Liver (tissue), 9 donors: ENCODE data around the gene FOXI2. TPM values are rescaled to one million over a fixed set of nuclear protein-coding genes. Genes with fewer than 3 reads are reported as not detected.

ENCODE experiments used
- DNase-seq: peaks from one replicate; pipeline ENCODE4 v3.0.0-alpha.2; 2017; ENCODE audit warnings: low spot score
- H3K27ac ChIP-seq, 2 donors: one replicate each; pipeline ENCODE4 v1.7.0; 2013; ENCODE audit warnings: inconsistent platforms in 2 of 2, low read length in 2 of 2, control low read depth in 1 of 2, low read depth in 1 of 2, mild to moderate bottlenecking in 1 of 2
- H3K27me3 ChIP-seq, 4 donors: one replicate each; pipeline versions ENCODE4 v1.6.1 to v1.7.0; 2013; ENCODE audit warnings: low read length in 3 of 4, inconsistent platforms in 1 of 4, mild to moderate bottlenecking in 1 of 4, moderate library complexity in 1 of 4; ENCODE audit not compliant: control insufficient read depth in 4 of 4, insufficient read depth in 4 of 4
- H3K36me3 ChIP-seq, 4 donors: one replicate each; pipeline versions ENCODE4 v1.6.1 to v1.7.0; 2013; ENCODE audit warnings: low read length in 3 of 4, mild to moderate bottlenecking in 3 of 4, low read depth in 1 of 4, moderate library complexity in 1 of 4; ENCODE audit not compliant: control insufficient read depth in 4 of 4, insufficient read depth in 3 of 4
- H3K4me1 ChIP-seq, 4 donors: one replicate each; pipeline versions ENCODE4 v1.6.1 to v1.7.0; 2013; ENCODE audit warnings: low read length in 3 of 4, mild to moderate bottlenecking in 3 of 4, moderate library complexity in 1 of 4; ENCODE audit not compliant: control insufficient read depth in 4 of 4, insufficient read depth in 4 of 4
- H3K4me3 ChIP-seq, 3 donors: one replicate each; pipeline versions ENCODE4 v1.6.1 to v1.7.0; 2013; ENCODE audit warnings: low read length in 3 of 3, control low read depth in 1 of 3, low read depth in 1 of 3, mild to moderate bottlenecking in 1 of 3
- H3K9ac ChIP-seq, 2 donors: one replicate each; pipeline ENCODE4 v1.7.0; 2013; ENCODE audit warnings: low read length in 2 of 2, mild to moderate bottlenecking in 2 of 2, moderate library complexity in 2 of 2, control low read depth in 1 of 2, low read depth in 1 of 2
- H3K9me3 ChIP-seq, 4 donors: one replicate each; pipeline versions ENCODE4 v1.6.1 to v1.7.0; 2013; ENCODE audit warnings: low read length in 3 of 4; ENCODE audit not compliant: control insufficient read depth in 4 of 4
- EGR1 ChIP-seq, 2 donors: IDR thresholded peaks; 2 replicates each; pipeline ENCODE4 v1.6.1; 2016 to 2018; ENCODE audit warnings: antibody characterized with exemption in 2 of 2, low read depth in 2 of 2
- FOXA1 ChIP-seq: IDR thresholded peaks from 2 replicates; pipeline ENCODE4 v1.6.1; 2016; ENCODE audit warnings: antibody characterized with exemption
- FOXA2 ChIP-seq: IDR thresholded peaks from 2 replicates; pipeline ENCODE4 v1.6.1; 2016; ENCODE audit warnings: antibody characterized with exemption
- GABPA ChIP-seq, 2 donors: IDR thresholded peaks in 1 of 2; conservative IDR thresholded peaks in 1 of 2; 2 replicates each; pipeline ENCODE4 v1.6.1; 2016; ENCODE audit warnings: antibody characterized with exemption in 2 of 2, mild to moderate bottlenecking in 1 of 2, moderate library complexity in 1 of 2
- HNF4A ChIP-seq, 2 donors: conservative IDR thresholded peaks; 2 replicates each; pipeline ENCODE4 v1.6.1; 2016; ENCODE audit warnings: antibody characterized with exemption in 2 of 2, mild to moderate bottlenecking in 2 of 2
- HNF4G ChIP-seq: IDR thresholded peaks from 2 replicates; pipeline ENCODE4 v1.6.1; 2016; ENCODE audit warnings: antibody characterized with exemption
- JUND ChIP-seq, 2 donors: IDR thresholded peaks; 2 replicates each; pipeline ENCODE4 v1.6.1; 2016; ENCODE audit warnings: antibody characterized with exemption in 2 of 2
- NR2F2 ChIP-seq: IDR thresholded peaks from 2 replicates; pipeline ENCODE4 v1.6.1; 2016; ENCODE audit warnings: antibody characterized with exemption
- RAD21 ChIP-seq, 2 donors: IDR thresholded peaks; 2 replicates each; pipeline ENCODE4 v1.6.1; 2016; ENCODE audit warnings: antibody characterized with exemption in 2 of 2, mild to moderate bottlenecking in 2 of 2
- REST ChIP-seq: IDR thresholded peaks from 2 replicates; pipeline ENCODE4 v1.6.1; 2016; ENCODE audit warnings: antibody characterized with exemption, mild to moderate bottlenecking
- RXRA ChIP-seq, 2 donors: IDR thresholded peaks; 2 replicates each; pipeline ENCODE4 v1.6.1; 2017 to 2018; ENCODE audit warnings: antibody characterized with exemption in 2 of 2, mild to moderate bottlenecking in 1 of 2
- SP1 ChIP-seq: IDR thresholded peaks from 2 replicates; pipeline ENCODE4 v1.6.1; 2018; ENCODE audit warnings: antibody characterized with exemption, mild to moderate bottlenecking
- TAF1 ChIP-seq: conservative IDR thresholded peaks from 2 replicates; pipeline ENCODE4 v1.6.1; 2016; ENCODE audit warnings: antibody characterized with exemption, mild to moderate bottlenecking
- YY1 ChIP-seq: IDR thresholded peaks from 2 replicates; pipeline ENCODE4 v1.6.1; 2016; ENCODE audit warnings: antibody characterized with exemption, mild to moderate bottlenecking
- ZBTB33 ChIP-seq: IDR thresholded peaks from 2 replicates; pipeline ENCODE4 v1.6.1; 2016; ENCODE audit warnings: antibody characterized with exemption
- WGBS: extraction: QIAGEN DNeasy Blood & Tissue Kit; methylation state at CpG from one replicate; pipeline ENCODE4 v1.1.7; 2013; 5-methylcytosine and 5-hydroxymethylcytosine counted together
- polyA plus RNA-seq, 2 donors: library from polyadenylated mRNA; stranded (reverse) in 1 of 2; unstranded in 1 of 2; fragments of 200-250 nt in 1 of 2; fragments of >200 nt in 1 of 2; fragmentation: Nextera tagmentation in 1 of 2; extraction: Ambion mirVana in 1 of 2; gene quantifications; one replicate each; pipeline versions ENCODE4 v1.2.1 to v1.2.3, GENCODE V29; 2013 to 2015
- total RNA-seq, 2 donors: library from RNA; depleted of rRNA; stranded (reverse); fragments of >200 nt; gene quantifications; one replicate each; pipeline ENCODE4 v1.2.3, GENCODE V29; 2014
- TF ChIP-seq, protein P1 (sequence below): IDR thresholded peaks from 2 replicates; pipeline ENCODE4 v1.6.1; 2016; ENCODE audit warnings: antibody characterized with exemption
- TF ChIP-seq, protein P2 (sequence below): fragments of 150-350 bp; IDR thresholded peaks from 2 replicates; pipeline ENCODE4 v1.5.1; 2017; ENCODE audit warnings: improper control_type of control experiment, low read depth, low read length; ENCODE audit not compliant: missing input control
- donor health status: healthy.
- donor health status: healthy.
- donor health status: healthy.
- donor health status: healthy.
- donor health status: healthy.

Gene FOXI2
- total and polyA plus RNA-seq, 4 donors, result under 0.01 to 0.01 TPM; not detected in 2

DNA sequence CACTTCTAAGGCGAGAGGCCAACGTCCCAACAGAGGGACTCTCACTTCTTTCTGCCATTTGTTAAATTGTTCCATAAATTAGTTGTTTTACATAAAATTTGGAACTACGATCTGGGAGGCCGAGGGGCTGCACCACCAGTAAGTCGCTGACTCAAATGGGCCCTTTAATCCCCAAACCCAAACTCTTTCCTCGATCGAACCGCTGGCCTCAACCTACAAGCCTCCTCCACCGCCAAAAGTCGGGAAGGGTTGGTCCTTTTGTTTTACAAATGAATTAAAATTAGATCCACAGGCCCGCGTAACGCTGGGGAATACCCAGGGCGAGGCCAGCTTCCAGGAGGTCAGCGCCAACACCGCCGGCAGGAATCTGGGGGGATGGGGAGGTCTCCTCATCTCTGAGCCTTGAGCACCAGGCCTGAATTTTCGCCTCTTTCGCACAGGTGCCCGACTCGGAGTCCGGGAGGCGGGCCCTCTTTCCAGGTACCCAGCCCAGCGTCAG, 1.2 kb upstream of the FOXI2 start (continued):
- TF ChIP-seq NR2F2 (no peak), SP1 (no peak), TAF1 (no peak)

GRCh38 chr10:127736222-127736914, 617 bp upstream of the FOXI2 start:
- H3K36me3 ChIP-seq, result no peaks in the 10 kb centered on the region
- H3K27ac ChIP-seq, result no peak overlapping the region
- 3% methylated on average over 66 of the region's 66 CpGs for WGBS
- no peak overlapping the region for H3K4me3 ChIP-seq
- H3K27me3 ChIP-seq, result peaks cover 3 to 16% (median 9%) of the 10 kb centered on the region in 4 donors
- H3K4me1 ChIP-seq, result peaks cover 0 to 29% (median 6%) of the 10 kb centered on the region in 4 donors
- peaks cover 0 to 2% (median 0%) of the 10 kb centered on the region in 4 donors for H3K9me3 ChIP-seq
- TF ChIP-seq RXRA (IDR thresholded peaks at IDR 0.05) (no peak), EGR1 (IDR thresholded peaks at IDR 0.05; ENCODE audit: low read depth in 2 of 2) (no peak), GABPA (IDR thresholded peaks at IDR 0.05 in 1 of 2, conservative IDR thresholded peaks at IDR 0.05 in 1 of 2) (no peak), TAF1 (no peak), SP1 (no peak), NR2F2 (no peak), HNF4G (no peak), JUND (IDR thresholded peaks at IDR 0.05) (no peak), YY1 (no peak), ZBTB33 (no peak), RAD21 (IDR thresholded peaks at IDR 0.05) (no peak), HNF4A (conservative IDR thresholded peaks at IDR 0.05) (no peak), FOXA2 (no peak), REST (no peak), FOXA1 (no peak)
- TF ChIP-seq, protein P1, sequence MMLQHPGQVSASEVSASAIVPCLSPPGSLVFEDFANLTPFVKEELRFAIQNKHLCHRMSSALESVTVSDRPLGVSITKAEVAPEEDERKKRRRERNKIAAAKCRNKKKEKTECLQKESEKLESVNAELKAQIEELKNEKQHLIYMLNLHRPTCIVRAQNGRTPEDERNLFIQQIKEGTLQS, result no peak
- TF ChIP-seq, protein P2, sequence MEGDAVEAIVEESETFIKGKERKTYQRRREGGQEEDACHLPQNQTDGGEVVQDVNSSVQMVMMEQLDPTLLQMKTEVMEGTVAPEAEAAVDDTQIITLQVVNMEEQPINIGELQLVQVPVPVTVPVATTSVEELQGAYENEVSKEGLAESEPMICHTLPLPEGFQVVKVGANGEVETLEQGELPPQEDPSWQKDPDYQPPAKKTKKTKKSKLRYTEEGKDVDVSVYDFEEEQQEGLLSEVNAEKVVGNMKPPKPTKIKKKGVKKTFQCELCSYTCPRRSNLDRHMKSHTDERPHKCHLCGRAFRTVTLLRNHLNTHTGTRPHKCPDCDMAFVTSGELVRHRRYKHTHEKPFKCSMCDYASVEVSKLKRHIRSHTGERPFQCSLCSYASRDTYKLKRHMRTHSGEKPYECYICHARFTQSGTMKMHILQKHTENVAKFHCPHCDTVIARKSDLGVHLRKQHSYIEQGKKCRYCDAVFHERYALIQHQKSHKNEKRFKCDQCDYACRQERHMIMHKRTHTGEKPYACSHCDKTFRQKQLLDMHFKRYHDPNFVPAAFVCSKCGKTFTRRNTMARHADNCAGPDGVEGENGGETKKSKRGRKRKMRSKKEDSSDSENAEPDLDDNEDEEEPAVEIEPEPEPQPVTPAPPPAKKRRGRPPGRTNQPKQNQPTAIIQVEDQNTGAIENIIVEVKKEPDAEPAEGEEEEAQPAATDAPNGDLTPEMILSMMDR, result no peak
- H3K9ac ChIP-seq, result no peak overlapping the region
- no peak for DNase-seq
